HEK293 (cell line): ENCODE measurements around the gene IDI2.
A peak's percentile ranks its signal among the peaks of the same experiment; 100 is the strongest.

ENCODE experiments used
- CTCF ChIA-PET: fragments of 350-600 bp; formaldehyde crosslinking; extraction: SDS; loops from one replicate; lab custom pipeline; 2021; ENCODE audit warnings: antibody characterized with exemption; lab: Yijun Ruan, JAX
- POLR2A ChIA-PET: fragments of 300-600 bp; formaldehyde crosslinking; extraction: SDS; loops from one replicate; lab custom pipeline; 2020; ENCODE audit warnings: antibody characterized with exemption, inconsistent platforms; lab: Yijun Ruan, JAX
- H3K27ac ChIP-seq: fragments of 200-500 bp; sonication (Bioruptor generic); 2 replicates; pipeline ENCODE4 v1.5.1; 2014; ENCODE audit warnings: low read depth, low read length, control low read depth, inconsistent platforms; ENCODE audit errors: extremely low read depth
- H3K36me3 ChIP-seq, 2 experiments: fragments of 200-500 bp in 1 of 2; sonication (Bioruptor generic) in 1 of 2; 1 replicate in 1 of 2; 2 replicates in 1 of 2; pipeline ENCODE4 v1.5.1; 2014 to 2017; ENCODE audit warnings: inconsistent platforms in 2 of 2, low read length in 2 of 2; ENCODE audit not compliant: control insufficient read depth in 2 of 2, insufficient read depth in 1 of 2
- H3K4me1 ChIP-seq: fragments of 200-500 bp; sonication (Bioruptor generic); 2 replicates; pipeline ENCODE4 v1.5.1; 2014; ENCODE audit warnings: mild to moderate bottlenecking, low read length, inconsistent platforms; ENCODE audit not compliant: control insufficient read depth, insufficient read depth
- H3K4me3 ChIP-seq: 2 replicates; pipeline ENCODE4 v1.5.1; 2011; ENCODE audit warnings: low read depth, mild to moderate bottlenecking, control low read depth, low read length, moderate library complexity
- H3K9me3 ChIP-seq: fragments of 200-500 bp; sonication (Bioruptor generic); 2 replicates; pipeline ENCODE4 v1.5.1; 2014; ENCODE audit warnings: low read depth, low read length, inconsistent platforms; ENCODE audit not compliant: control insufficient read depth, insufficient read depth
- GLIS1 ChIP-seq: fragments of 450-650 bp; formaldehyde crosslinking; IDR thresholded peaks from 2 replicates; pipeline ENCODE4 v1.5.1; 2016; ENCODE audit warnings: missing biosample characterization, missing genetic modification characterization
- HOXC10 ChIP-seq: sonication (generic); formaldehyde crosslinking; IDR thresholded peaks from 2 replicates; pipeline ENCODE4 v1.8.1; 2023; ENCODE audit warnings: mild to moderate bottlenecking, missing genetic modification reagents
- KLF8 ChIP-seq: fragments of 450-650 bp; formaldehyde crosslinking; IDR thresholded peaks from 2 replicates; pipeline ENCODE4 v1.5.1; 2016; ENCODE audit warnings: missing biosample characterization, missing genetic modification characterization
- SP2 ChIP-seq: fragments of 450-650 bp; formaldehyde crosslinking; IDR thresholded peaks from 2 replicates; pipeline ENCODE4 v1.5.1; 2016; ENCODE audit warnings: missing biosample characterization, missing genetic modification characterization
- ZBTB17 ChIP-seq: fragments of 450-650 bp; formaldehyde crosslinking; IDR thresholded peaks from 2 replicates; pipeline ENCODE4 v1.5.1; 2016; ENCODE audit warnings: missing biosample characterization, missing genetic modification characterization
- ZBTB21 ChIP-seq: fragments of 450-650 bp; formaldehyde crosslinking; IDR thresholded peaks from 2 replicates; pipeline ENCODE4 v1.5.1; 2017; ENCODE audit warnings: missing biosample characterization, missing genetic modification characterization
- ZBTB7A ChIP-seq: fragments of 450-650 bp; formaldehyde crosslinking; IDR thresholded peaks from 2 replicates; pipeline ENCODE4 v1.5.1; 2016; ENCODE audit warnings: low read depth, missing biosample characterization, missing genetic modification characterization
- ZBTB8A ChIP-seq: fragments of 450-650 bp; formaldehyde crosslinking; IDR thresholded peaks from 2 replicates; pipeline ENCODE4 v1.5.1; 2016; ENCODE audit warnings: missing biosample characterization, missing genetic modification characterization
- ZEB2 ChIP-seq: fragments of 450-650 bp; formaldehyde crosslinking; IDR thresholded peaks from 2 replicates; pipeline ENCODE4 v1.5.1; 2016; ENCODE audit warnings: missing biosample characterization, missing genetic modification characterization
- ZFP37 ChIP-seq: fragments of 450-650 bp; formaldehyde crosslinking; IDR thresholded peaks from 2 replicates; pipeline ENCODE4 v1.5.1; 2016; ENCODE audit warnings: missing biosample characterization, missing genetic modification characterization
- ZNF132 ChIP-seq: fragments of 450-650 bp; formaldehyde crosslinking; IDR thresholded peaks from 2 replicates; pipeline ENCODE4 v1.5.1; 2017; ENCODE audit warnings: missing biosample characterization, missing genetic modification characterization, borderline replicate concordance
- ZNF366 ChIP-seq: fragments of 450-650 bp; formaldehyde crosslinking; conservative IDR thresholded peaks from 2 replicates; pipeline ENCODE4 v1.5.1; 2016; ENCODE audit warnings: missing biosample characterization, missing genetic modification characterization
- ZNF473 ChIP-seq: fragments of 450-650 bp; formaldehyde crosslinking; IDR thresholded peaks from 2 replicates; pipeline ENCODE4 v1.5.1; 2017; ENCODE audit warnings: missing biosample characterization, missing genetic modification characterization
- ZNF624 ChIP-seq: fragments of 450-650 bp; formaldehyde crosslinking; IDR thresholded peaks from 2 replicates; pipeline ENCODE4 v1.5.1; 2017; ENCODE audit warnings: missing biosample characterization, missing genetic modification characterization
- ZNF629 ChIP-seq: fragments of 450-650 bp; formaldehyde crosslinking; IDR thresholded peaks from 2 replicates; pipeline ENCODE4 v1.5.1; 2017; ENCODE audit warnings: missing biosample characterization, missing genetic modification characterization
- ZNF660 ChIP-seq: fragments of 450-650 bp; IDR thresholded peaks from 2 replicates; pipeline ENCODE4 v1.5.1; 2018; ENCODE audit warnings: missing biosample characterization, mild to moderate bottlenecking, missing genetic modification characterization
- TF ChIP-seq, protein P1 (sequence below): fragments of 450-650 bp; formaldehyde crosslinking; IDR thresholded peaks from 2 replicates; pipeline ENCODE4 v1.5.1; 2016; ENCODE audit warnings: missing biosample characterization, missing genetic modification characterization
- TF ChIP-seq, protein P2 (sequence below): fragments of 450-650 bp; formaldehyde crosslinking; IDR thresholded peaks from 2 replicates; pipeline ENCODE4 v1.5.1; 2016; ENCODE audit warnings: missing biosample characterization, missing genetic modification characterization
- TF ChIP-seq, protein P3 (sequence below): fragments of 450-650 bp; formaldehyde crosslinking; IDR thresholded peaks from 2 replicates; pipeline ENCODE4 v1.5.1; 2016; ENCODE audit warnings: missing biosample characterization, missing genetic modification characterization
- TF ChIP-seq, protein P4 (sequence below): fragments of 450-650 bp; formaldehyde crosslinking; IDR thresholded peaks from 2 replicates; pipeline ENCODE4 v1.5.1; 2016; ENCODE audit warnings: missing biosample characterization, missing genetic modification characterization
- TF ChIP-seq, protein P5 (sequence below): fragments of 450-650 bp; formaldehyde crosslinking; optimal IDR thresholded peaks from 2 replicates; pipeline ENCODE3; 2016; ENCODE audit warnings: missing biosample characterization, mild to moderate bottlenecking, missing genetic modification characterization
- TF ChIP-seq, protein P6 (sequence below): fragments of 450-650 bp; formaldehyde crosslinking; IDR thresholded peaks from 2 replicates; pipeline ENCODE4; 2016; ENCODE audit warnings: missing biosample characterization, missing genetic modification characterization

Gene IDI2

DNA sequence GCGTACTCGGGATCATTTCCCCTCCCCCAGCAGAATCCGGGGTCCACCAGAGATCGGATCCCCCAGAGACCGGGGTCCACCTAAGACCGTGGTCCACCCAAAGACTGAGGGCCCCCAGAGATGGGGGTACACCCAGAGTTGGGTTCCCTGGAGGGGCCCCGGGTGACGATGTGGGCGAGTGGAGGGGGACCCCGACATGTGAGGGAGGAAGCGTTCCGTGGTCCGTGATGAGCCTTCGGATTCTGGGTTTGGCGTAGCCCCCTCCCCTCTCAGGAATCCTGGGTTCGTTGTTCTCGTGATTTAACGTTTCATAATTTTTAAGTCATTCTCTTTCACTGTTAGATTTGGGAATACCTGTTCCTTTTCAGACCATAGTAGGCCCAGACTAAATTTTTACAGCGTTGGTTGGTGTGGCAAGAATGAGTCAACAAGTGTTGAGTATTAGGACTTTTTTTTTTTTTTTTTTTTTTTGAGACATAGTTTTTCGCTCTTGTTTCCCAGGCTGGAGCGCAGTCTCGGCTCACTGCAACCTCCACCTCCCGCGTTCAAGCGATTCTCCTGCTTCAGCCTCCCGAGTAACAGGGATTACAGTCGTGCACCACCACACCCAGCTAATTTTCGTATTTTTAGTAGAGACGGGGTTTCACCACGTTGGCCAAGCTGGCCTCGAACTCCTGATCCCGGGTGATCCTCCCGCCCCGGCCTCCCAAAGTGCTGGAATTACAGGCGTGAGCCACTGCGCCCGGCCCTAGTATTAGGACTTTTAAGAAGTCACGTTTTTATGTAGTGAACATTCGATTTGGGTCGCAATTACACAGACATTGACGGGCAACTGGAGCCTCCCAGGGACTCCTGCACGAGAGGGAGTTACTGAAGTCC lies 36.8 kb downstream of the IDI2 start (continued):
- TF ChIP-seq, protein P1, sequence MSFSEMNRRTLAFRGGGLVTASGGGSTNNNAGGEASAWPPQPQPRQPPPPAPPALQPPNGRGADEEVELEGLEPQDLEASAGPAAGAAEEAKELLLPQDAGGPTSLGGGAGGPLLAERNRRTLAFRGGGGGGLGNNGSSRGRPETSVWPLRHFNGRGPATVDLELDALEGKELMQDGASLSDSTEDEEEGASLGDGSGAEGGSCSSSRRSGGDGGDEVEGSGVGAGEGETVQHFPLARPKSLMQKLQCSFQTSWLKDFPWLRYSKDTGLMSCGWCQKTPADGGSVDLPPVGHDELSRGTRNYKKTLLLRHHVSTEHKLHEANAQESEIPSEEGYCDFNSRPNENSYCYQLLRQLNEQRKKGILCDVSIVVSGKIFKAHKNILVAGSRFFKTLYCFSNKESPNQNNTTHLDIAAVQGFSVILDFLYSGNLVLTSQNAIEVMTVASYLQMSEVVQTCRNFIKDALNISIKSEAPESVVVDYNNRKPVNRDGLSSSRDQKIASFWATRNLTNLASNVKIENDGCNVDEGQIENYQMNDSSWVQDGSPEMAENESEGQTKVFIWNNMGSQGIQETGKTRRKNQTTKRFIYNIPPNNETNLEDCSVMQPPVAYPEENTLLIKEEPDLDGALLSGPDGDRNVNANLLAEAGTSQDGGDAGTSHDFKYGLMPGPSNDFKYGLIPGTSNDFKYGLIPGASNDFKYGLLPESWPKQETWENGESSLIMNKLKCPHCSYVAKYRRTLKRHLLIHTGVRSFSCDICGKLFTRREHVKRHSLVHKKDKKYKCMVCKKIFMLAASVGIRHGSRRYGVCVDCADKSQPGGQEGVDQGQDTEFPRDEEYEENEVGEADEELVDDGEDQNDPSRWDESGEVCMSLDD (tag by site-specific recombination) = peak; percentile 86
- TF ChIP-seq ZBTB7A (tag by site-specific recombination) (no peak), ZFP37 (tag by site-specific recombination) (no peak), HOXC10 (CRISPR knock-in tag) (no peak)

DNA sequence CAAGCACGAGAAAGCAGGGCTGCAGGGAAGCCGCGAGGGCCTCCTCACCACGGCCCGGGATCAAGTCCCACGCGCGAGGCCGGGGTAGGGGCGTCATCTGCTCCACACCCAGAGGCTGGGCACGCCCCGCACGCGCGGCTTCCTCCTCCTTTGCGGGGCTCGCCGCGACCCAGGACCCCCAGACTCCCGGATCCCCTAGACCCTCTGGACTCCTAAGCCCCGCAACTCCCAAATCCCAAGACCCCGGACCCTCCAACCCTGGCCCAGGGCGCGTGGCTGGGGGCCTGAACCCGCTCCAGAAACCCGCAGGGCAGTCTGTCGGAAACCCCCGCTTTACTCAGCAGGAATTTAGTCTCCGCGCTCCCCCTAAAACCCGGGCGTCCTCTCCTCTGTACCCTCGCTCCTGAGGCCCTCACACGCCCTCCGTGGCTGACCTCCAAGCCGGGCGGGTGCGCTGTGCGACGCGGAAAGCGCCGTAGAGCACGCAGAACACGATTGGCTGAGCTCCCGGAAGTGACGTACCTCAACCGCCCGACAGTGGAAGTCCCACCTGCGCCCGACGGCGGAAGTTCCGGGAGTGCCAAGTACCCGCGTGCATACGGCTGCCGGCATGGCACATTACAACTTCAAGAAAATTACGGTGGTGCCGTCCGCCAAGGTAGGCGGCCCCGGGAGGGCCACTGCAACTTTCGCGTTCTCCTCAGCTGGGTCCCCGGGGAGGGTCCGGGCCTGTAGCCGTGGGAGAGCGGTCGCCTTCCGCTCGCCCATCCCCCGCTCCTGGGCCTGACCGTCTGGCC lies 37.6 kb downstream of the IDI2 start, which contains the start of gene GTPBP4:
Gene GTPBP4 (plus strand): TSS at position 565 of the 797 bp plus-strand sequence. CDS start 46 bp downstream, at position 611.
- Histone ChIP-seq H3K36me3 (peaks cover 11 to 23% of the 10 kb centered on the region in 2 experiments), H3K27ac (peak within 1 kb of the TSS; percentile 78; the same call in 1 of the 2 replicates), H3K4me3 (peak within 1 kb of the TSS; percentile 74), H3K9me3 (no peaks in the 10 kb centered on the region), H3K4me1 (peaks cover 2% of the 10 kb centered on the region; the same call in 1 of the 2 replicates)
- ChIA-PET CTCF (interaction anchor here (0.6 to 0.7 kb wide), 3 partner anchors 55 to 193 kb away, joined by 3 to 5 read pairs (median 3); no protein-coding TSS in a partner anchor), POLR2A (interaction anchor here (0.6 to 1.3 kb wide), 5 partner anchors 9 to 636 kb away, joined by 3 to 6 read pairs (median 3); partner anchors contain the start of gene IDI1)
- TF ChIP-seq, protein P2, sequence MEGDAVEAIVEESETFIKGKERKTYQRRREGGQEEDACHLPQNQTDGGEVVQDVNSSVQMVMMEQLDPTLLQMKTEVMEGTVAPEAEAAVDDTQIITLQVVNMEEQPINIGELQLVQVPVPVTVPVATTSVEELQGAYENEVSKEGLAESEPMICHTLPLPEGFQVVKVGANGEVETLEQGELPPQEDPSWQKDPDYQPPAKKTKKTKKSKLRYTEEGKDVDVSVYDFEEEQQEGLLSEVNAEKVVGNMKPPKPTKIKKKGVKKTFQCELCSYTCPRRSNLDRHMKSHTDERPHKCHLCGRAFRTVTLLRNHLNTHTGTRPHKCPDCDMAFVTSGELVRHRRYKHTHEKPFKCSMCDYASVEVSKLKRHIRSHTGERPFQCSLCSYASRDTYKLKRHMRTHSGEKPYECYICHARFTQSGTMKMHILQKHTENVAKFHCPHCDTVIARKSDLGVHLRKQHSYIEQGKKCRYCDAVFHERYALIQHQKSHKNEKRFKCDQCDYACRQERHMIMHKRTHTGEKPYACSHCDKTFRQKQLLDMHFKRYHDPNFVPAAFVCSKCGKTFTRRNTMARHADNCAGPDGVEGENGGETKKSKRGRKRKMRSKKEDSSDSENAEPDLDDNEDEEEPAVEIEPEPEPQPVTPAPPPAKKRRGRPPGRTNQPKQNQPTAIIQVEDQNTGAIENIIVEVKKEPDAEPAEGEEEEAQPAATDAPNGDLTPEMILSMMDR (tag by site-specific recombination) = peak; percentile 87
- TF ChIP-seq ZBTB8A = peak; percentile 76
- TF ChIP-seq, protein P3, sequence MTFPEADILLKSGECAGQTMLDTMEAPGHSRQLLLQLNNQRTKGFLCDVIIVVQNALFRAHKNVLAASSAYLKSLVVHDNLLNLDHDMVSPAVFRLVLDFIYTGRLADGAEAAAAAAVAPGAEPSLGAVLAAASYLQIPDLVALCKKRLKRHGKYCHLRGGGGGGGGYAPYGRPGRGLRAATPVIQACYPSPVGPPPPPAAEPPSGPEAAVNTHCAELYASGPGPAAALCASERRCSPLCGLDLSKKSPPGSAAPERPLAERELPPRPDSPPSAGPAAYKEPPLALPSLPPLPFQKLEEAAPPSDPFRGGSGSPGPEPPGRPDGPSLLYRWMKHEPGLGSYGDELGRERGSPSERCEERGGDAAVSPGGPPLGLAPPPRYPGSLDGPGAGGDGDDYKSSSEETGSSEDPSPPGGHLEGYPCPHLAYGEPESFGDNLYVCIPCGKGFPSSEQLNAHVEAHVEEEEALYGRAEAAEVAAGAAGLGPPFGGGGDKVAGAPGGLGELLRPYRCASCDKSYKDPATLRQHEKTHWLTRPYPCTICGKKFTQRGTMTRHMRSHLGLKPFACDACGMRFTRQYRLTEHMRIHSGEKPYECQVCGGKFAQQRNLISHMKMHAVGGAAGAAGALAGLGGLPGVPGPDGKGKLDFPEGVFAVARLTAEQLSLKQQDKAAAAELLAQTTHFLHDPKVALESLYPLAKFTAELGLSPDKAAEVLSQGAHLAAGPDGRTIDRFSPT (tag by site-specific recombination) = peak; percentile 99
- peak; percentile 44 for TF ChIP-seq GLIS1 (tag by site-specific recombination)
- no peak for TF ChIP-seq ZNF473 (tag by site-specific recombination)
- TF ChIP-seq ZNF629 (tag by site-specific recombination) = peak; percentile 87
- TF ChIP-seq KLF8 (tag by site-specific recombination) = peak; percentile 60
- peak; percentile 96 for TF ChIP-seq SP2 (tag by site-specific recombination)
- peak; percentile 31; the same call in 1 of the 2 replicates for TF ChIP-seq ZBTB17 (tag by site-specific recombination)
- TF ChIP-seq ZNF660 (tag by site-specific recombination) = 0 out of 2 replicates have a peak, but pooled peaks have one; percentile 8
- TF ChIP-seq ZNF366 (tag by site-specific recombination) = no peak
- TF ChIP-seq ZNF624 (tag by site-specific recombination) = no peak
- TF ChIP-seq, protein P4, sequence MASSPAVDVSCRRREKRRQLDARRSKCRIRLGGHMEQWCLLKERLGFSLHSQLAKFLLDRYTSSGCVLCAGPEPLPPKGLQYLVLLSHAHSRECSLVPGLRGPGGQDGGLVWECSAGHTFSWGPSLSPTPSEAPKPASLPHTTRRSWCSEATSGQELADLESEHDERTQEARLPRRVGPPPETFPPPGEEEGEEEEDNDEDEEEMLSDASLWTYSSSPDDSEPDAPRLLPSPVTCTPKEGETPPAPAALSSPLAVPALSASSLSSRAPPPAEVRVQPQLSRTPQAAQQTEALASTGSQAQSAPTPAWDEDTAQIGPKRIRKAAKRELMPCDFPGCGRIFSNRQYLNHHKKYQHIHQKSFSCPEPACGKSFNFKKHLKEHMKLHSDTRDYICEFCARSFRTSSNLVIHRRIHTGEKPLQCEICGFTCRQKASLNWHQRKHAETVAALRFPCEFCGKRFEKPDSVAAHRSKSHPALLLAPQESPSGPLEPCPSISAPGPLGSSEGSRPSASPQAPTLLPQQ = peak; percentile 59; the same call in 1 of the 2 replicates
- TF ChIP-seq, protein P5, sequence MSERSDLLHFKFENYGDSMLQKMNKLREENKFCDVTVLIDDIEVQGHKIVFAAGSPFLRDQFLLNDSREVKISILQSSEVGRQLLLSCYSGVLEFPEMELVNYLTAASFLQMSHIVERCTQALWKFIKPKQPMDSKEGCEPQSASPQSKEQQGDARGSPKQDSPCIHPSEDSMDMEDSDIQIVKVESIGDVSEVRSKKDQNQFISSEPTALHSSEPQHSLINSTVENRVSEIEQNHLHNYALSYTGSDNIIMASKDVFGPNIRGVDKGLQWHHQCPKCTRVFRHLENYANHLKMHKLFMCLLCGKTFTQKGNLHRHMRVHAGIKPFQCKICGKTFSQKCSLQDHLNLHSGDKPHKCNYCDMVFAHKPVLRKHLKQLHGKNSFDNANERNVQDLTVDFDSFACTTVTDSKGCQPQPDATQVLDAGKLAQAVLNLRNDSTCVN = peak; percentile 80
- no peak for TF ChIP-seq ZNF132 (tag by site-specific recombination)
- TF ChIP-seq ZBTB21 (tag by site-specific recombination) = peak; percentile 70; the same call in 1 of the 2 replicates
- TF ChIP-seq, protein P6, sequence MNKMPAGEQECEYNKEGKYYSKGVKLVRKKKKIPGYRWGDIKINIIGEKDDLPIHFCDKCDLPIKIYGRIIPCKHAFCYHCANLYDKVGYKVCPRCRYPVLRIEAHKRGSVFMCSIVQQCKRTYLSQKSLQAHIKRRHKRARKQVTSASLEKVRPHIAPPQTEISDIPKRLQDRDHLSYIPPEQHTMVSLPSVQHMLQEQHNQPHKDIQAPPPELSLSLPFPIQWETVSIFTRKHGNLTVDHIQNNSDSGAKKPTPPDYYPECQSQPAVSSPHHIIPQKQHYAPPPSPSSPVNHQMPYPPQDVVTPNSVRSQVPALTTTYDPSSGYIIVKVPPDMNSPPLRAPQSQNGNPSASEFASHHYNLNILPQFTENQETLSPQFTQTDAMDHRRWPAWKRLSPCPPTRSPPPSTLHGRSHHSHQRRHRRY (tag by site-specific recombination) = no peak
- peak; percentile 74 for TF ChIP-seq ZEB2 (tag by site-specific recombination)
